ENCODE results near the gene GINS2. TPM values are rescaled to one million over a fixed set of nuclear protein-coding genes. Genes with fewer than 3 reads are reported as not detected.

Gene GINS2
- total and polyA plus RNA-seq, 2 donors (not counting 3 experiments of a cell fraction or from before 2014, with no cell fraction given) = 10.4 to 24.1 TPM

- Histone ChIP-seq H3K4me3 (replicated peaks in 1 of 3; ENCODE audit: insufficient read depth in 1 of 3, low read depth in 1 of 3, low read length in 3 of 3) (no peak overlapping the region), H4K20me1 (replicated peaks; ENCODE audit: control insufficient read depth, extremely low read depth, insufficient read depth, low read length) (no peaks in the 10 kb centered on the region), H2AFZ (ENCODE audit: low read depth, low read length) (no peak overlapping the region), H3K27me3 (ENCODE audit: control insufficient read depth in 2 of 2, insufficient read depth in 2 of 2, low read length in 2 of 2) (no peaks in the 10 kb centered on the region), H3K27ac (ENCODE audit: insufficient read depth, low read depth, low read length) (no peak overlapping the region), H3K4me1 (ENCODE audit: control insufficient read depth, extremely low read depth, insufficient read depth, low read length) (no peaks in the 10 kb centered on the region), H3K36me3 (ENCODE audit: control insufficient read depth in 2 of 2, extremely low read depth in 1 of 2, insufficient read depth in 2 of 2, low read length in 2 of 2) (peaks cover 0 to 3% of the 10 kb centered on the region in 2 experiments), H3K9me3 (replicated peaks; ENCODE audit: control insufficient read depth, insufficient read depth, low read length) (no peaks in the 10 kb centered on the region), H3K9ac (replicated peaks; ENCODE audit: extremely low read depth, insufficient read depth, low read length) (no peak overlapping the region), H3K4me2 (ENCODE audit: insufficient read depth, low read length) (no peak overlapping the region), H3K79me2 (ENCODE audit: control insufficient read depth, insufficient read depth, low read length) (no peaks in the 10 kb centered on the region), H3K9me1 (replicated peaks; ENCODE audit: control insufficient read depth, extremely low read depth, insufficient read depth, low read length) (no peaks in the 10 kb centered on the region)
- DNase-seq (ENCODE audit: low read depth, low spot score) (no peak), FAIRE-seq (no peak)
- TF ChIP-seq EZH2 (IDR thresholded peaks at IDR 0.05; ENCODE audit: borderline replicate concordance, low read depth, low read length, severe bottlenecking) (no peak), POLR2A (IDR thresholded peaks at IDR 0.05; ENCODE audit: low read depth, low read length) (no peak), MYC (IDR thresholded peaks at IDR 0.05; ENCODE audit: low read depth, low read length) (no peak), JUN (IDR thresholded peaks at IDR 0.05; ENCODE audit: borderline replicate concordance, insufficient read depth, insufficient read length, low read depth) (no peak), FOS (IDR thresholded peaks at IDR 0.05; ENCODE audit: borderline replicate concordance, insufficient read depth, low read length) (no peak), MAX (IDR thresholded peaks at IDR 0.05; ENCODE audit: insufficient read depth, insufficient read length) (no peak), POLR2AphosphoS5 (IDR thresholded peaks at IDR 0.05; ENCODE audit: insufficient read depth, low read depth, low read length) (no peak), GATA2 (IDR thresholded peaks at IDR 0.05; ENCODE audit: insufficient read depth, insufficient read length, low read depth, low read length) (no peak), CTCF (IDR thresholded peaks at IDR 0.05; ENCODE audit: extremely low read depth in 1 of 2, insufficient read depth in 1 of 2, low read depth in 1 of 2, low read length in 2 of 2) (no peak)
- intact Hi-C loops (cut with micrococcal nuclease) (no loop called here), dilution Hi-C loops (cut with MboI; ENCODE audit: extremely low pct_ligation_motif_present, low sequenced_read_pairs) (no loop called here)
- ChIA-PET CTCF (interaction anchor here (1.3 kb wide), 1 partner anchor 11 kb away, joined by 5 read pairs; no protein-coding TSS in a partner anchor), POLR2A (no interaction called here)
- BruUV-seq (replicated peaks) = no TSS peak
Measured at GRCh38 chr16:85667261-85667660, 21.5 kb downstream of the GINS2 start.

Measured in endothelial cell of umbilical vein (primary cell).